Measurements from ENCODE around the gene LINGO4.

LINGO4 gene, protein sequence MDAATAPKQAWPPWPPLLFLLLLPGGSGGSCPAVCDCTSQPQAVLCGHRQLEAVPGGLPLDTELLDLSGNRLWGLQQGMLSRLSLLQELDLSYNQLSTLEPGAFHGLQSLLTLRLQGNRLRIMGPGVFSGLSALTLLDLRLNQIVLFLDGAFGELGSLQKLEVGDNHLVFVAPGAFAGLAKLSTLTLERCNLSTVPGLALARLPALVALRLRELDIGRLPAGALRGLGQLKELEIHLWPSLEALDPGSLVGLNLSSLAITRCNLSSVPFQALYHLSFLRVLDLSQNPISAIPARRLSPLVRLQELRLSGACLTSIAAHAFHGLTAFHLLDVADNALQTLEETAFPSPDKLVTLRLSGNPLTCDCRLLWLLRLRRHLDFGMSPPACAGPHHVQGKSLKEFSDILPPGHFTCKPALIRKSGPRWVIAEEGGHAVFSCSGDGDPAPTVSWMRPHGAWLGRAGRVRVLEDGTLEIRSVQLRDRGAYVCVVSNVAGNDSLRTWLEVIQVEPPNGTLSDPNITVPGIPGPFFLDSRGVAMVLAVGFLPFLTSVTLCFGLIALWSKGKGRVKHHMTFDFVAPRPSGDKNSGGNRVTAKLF

DNA sequence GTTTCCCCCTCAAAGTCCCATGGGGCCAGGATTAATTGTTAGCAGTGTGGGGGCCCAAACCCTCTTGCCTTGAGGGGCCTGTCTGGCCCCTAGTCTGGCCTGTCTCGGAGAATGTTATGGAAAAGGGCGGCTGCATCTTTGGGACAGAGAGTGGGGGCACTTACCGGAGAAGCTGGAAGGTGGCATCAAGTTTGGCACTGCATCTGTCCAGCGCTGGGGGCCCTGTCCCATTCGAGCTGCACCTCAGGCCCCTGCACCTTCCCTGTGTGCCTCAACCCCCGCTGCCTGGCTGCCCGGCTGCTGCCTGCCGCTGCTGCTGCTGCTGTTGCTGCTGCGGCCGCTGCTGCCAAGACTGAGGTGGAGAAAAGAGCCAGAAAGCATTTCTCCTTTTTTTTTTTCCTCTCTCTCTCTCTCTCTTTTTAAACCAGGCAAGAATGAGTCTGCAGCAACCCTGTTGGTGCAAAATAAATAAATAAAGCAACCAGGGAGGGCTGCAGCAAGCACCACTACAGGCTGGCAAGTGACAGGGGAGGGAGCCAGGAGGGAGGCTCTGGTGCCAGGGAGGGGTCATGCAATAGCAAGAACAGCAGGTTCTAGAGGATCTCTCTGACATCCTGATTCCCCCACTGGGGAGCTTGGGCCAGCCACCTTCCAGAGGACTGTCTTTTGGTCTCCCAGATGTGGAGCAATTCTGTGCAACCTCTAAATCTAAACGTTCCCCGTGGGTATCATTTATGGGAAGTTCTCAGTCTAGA, at the start of gene LINGO4:
LINGO4 (minus strand) TSS at position 354 of the 755 bp plus-strand sequence. CDS start 2,715 bp downstream, outside the sequence.
- DNase-seq = no peak

DNA sequence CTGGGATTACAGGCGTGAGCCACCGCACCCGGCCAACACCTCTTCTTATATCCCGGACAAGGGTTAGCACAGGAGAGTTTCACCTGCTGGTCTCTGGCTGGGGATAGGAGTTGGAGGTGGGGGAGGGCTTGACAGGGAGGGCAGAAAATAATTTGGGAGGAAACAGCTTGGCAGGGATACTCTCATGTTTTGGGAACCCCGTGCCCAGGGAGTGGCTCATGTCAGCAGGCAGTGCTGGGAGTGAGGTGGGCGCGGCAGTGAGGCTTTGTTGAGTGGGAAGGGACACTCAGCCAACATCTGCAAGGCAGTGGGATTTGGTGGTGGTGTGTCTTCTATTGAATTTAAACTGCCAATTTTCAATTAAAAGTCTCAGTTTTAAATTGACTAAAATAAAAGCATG, 49.4 kb upstream of the LINGO4 start:
- DNase-seq = no peak

GRCh38 chr1:151853411-151853943, 48.3 kb upstream of the LINGO4 start, which contains the start of gene THEM5:
TSS of gene THEM5 (minus strand) at chr1:151853712. CDS start at chr1:151853565, 147 bp downstream.
- no peak for DNase-seq

GRCh38 chr1:151852733-151853132, 47.5 kb upstream of the LINGO4 start:
- DNase-seq = no peak

GRCh38 chr1:151851886-151852285, 46.7 kb upstream of the LINGO4 start:
- DNase-seq = no peak

DNA sequence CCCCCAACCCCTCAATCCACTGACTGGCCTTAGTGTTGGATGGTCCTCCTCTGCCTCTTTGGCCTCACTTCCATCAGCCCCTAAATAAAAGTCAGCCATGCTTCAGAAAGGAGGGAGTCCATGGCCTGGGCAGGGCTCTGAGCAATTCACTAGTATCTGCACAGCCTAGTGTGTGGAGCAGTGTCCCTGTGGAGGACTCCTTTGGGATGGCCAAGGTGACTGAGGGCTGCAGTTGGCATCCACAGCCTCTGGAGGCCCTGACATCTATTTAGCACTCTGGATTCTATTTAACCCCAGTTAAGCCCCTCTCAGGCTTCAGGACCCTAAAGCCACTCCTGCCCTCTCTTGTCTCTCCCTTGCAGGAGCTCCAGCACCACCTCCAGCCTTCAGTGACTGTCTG, 44.7 kb upstream of the LINGO4 start:
- no peak for DNase-seq

GRCh38 chr1:151849126-151849525, 43.9 kb upstream of the LINGO4 start:
- no peak for DNase-seq

- no peak for DNase-seq
Measured at GRCh38 chr1:151847867-151848596, 42.8 kb upstream of the LINGO4 start.

DNA sequence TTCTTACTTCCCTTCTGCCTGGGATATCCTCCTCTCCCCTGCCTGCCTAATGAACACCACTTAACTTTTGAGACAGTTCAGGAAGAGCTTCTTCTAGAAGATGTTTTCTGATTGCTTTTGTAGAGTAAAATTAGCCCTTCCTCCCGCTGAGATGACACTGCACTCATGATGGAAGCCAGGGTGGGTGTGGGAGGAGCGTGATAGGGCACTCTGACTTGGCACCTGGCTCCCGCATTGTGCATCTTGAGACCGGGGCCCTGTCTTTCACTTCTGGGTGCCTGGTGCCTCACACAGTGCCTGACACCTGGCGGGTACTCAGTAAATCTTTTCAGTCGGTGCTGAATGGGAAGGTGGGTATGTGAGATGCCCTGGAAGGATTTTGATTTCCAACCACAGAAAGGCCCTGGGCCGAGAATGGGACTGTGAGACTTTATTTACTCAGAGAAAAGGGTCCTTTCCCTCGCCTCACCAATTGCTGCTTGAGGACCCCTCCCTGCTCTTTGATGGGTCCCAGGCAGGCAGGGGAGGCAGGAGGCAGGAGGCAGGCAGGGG, 41.5 kb upstream of the LINGO4 start:
- no peak for DNase-seq

DNA sequence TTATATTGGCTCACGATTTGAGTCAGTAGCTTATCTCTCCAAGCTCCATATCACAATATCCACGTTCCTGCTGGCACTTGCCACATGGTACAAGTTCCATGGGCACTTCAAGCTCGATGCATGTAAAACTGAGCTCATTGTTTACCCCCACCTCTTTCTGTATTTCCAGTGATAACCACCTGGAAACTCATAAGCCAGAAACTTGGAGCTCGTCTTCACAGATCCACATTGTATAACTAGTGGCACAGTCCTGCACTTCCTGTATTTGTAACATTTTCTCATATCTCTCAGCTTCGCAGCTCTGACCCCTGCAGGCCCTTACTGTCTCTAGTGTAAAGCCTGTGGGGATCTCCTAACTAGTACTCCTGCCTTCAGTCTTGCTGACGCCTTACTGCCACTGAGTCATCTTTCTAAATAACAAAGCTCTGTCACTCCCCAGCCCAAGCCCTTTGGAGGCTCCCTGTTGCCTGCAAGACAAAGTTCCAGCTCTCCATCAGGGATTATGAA, 40.9 kb upstream of the LINGO4 start:
- DNase-seq = no peak

GRCh38 chr1:151843398-151843797, 38.2 kb upstream of the LINGO4 start:
- no peak for DNase-seq

- DNase-seq = no peak
Measured at GRCh38 chr1:151841141-151841540, 35.9 kb upstream of the LINGO4 start.

DNA sequence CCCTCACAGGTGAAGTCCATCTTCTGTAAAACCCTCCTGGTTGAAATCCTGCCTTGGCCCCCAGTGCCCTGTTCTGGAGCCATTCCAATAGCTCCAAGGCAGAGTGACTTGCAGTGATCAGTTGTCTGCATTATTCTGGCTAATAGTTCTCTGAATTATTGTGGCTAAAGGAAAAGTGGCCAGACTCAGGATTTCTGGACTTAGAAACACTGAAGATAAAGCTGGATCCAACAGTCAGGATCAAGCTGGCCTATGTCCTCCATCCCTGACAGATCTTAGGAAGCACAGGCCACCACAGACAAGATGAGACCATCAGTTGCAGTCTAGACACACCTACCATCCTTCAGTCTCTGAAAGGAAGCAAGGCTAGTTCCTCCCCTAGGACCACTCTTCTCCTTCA, 35.2 kb upstream of the LINGO4 start:
- DNase-seq = peak; percentile 19

GRCh38 chr1:151839457-151840403, 34.5 kb upstream of the LINGO4 start, which contains the start of gene C2CD4D:
TSS of gene C2CD4D (minus strand) at chr1:151839820. CDS start at chr1:151838989, 831 bp downstream.
- DNase-seq = peak; percentile 85

GRCh38 chr1:151839082-151839412, 33.8 kb upstream of the LINGO4 start:
- DNase-seq = no peak

DNA sequence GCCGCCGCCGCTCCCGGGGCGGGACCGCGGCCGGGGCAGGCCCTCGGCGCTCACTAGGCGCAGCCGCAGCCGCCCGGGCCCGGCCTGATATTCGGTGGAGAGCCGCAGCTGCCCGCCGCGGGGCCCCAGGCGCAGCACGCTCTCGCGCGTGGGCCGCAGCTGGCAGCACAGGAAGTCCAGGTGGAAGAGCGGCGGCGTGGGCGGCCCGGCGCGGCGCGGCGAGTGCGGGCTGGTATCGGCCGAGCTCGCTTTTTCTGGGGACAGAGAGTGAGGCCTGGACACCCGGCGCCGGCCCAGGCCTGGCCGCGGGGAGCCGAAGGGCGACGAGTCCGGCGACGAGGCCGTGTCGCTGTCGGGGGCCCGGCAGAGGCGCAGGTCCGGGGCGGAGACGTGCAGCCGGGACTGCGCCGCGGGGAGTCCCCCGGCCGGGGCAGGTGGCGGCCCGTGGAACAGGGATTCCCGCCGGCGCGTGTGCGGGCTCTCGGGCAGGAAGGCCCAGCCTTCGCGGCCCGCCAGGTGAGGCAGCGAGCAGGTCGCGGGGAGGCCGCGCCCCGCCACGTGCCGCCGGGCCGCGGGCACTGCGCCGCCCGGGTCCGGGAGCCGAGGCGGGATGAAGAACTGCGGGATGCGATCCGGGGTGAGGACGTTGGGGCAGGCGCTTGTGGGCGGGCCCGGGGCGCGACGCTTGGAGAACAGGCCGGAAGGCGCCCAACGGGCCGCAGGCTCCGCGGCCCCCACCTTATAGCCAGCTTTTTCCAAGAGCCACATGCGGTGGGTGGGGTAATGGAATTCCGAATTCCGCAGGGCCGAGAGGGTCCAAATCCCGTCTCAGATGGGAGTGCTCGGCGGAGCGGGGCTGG, 33.2 kb upstream of the LINGO4 start:
- no peak for DNase-seq

- DNase-seq = no peak
Measured at GRCh38 chr1:151837884-151838221, 32.6 kb upstream of the LINGO4 start.

DNA sequence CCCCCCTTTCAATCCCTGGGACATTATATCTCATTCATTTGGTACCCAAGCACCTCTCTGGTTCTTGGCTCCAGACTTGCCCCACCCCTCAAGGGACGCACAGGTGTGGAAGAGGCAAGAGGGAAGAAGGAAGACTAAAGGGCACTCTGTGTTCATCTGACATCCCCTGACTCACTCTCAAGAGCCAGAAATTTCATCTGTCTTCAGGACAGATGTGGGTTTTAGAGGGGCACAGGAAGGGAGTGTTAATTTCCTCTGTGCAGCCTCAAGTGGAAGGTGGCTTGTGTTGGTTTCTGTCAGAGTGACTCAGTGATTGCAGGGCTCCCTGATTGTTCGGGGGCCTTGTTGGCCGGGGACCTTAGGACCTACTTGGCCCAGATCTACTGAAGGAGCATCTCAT, 32.0 kb upstream of the LINGO4 start:
- DNase-seq = no peak

GRCh38 chr1:151835596-151835995, 30.4 kb upstream of the LINGO4 start:
- no peak for DNase-seq

- DNase-seq = no peak
Measured at GRCh38 chr1:151834239-151834638, 29.0 kb upstream of the LINGO4 start.

Measured in DMS79 treated with DMSO at 0.1 percent for 48 hours (cell line).